GM19023 (cell line): ENCODE data around the gene GSE1.

Experiments
- ATAC-seq: cut with Tn5 transposase; IDR thresholded peaks from one replicate; pipeline ENCODE4 v1.9.1; 2021; ENCODE audit warnings: mild to moderate bottlenecking, moderate library complexity; ENCODE audit not compliant: unreplicated experiment

The GSE1 gene

GRCh38 chr16:85645021-85645589, 32.0 kb downstream of the GSE1 start:
- ATAC-seq: no peak

- ATAC-seq: no peak
Observed at GRCh38 chr16:85646358-85646907, 33.3 kb downstream of the GSE1 start.

- ATAC-seq: no peak
Observed at GRCh38 chr16:85646976-85647375, 33.9 kb downstream of the GSE1 start.

- ATAC-seq: no peak
Observed at GRCh38 chr16:85648070-85648714, 35.1 kb downstream of the GSE1 start.

GRCh38 chr16:85648805-85649204, 35.7 kb downstream of the GSE1 start:
- ATAC-seq: no peak

GRCh38 chr16:85649411-85650134, 36.5 kb downstream of the GSE1 start:
- ATAC-seq: no peak

GRCh38 chr16:85650135-85650843, 37.2 kb downstream of the GSE1 start:
- no peak for ATAC-seq

- ATAC-seq: no peak
Observed at GRCh38 chr16:85650844-85651628, 37.9 kb downstream of the GSE1 start.

GRCh38 chr16:85651629-85652430, 38.7 kb downstream of the GSE1 start:
- no peak for ATAC-seq

- no peak for ATAC-seq
Observed at GRCh38 chr16:85652431-85653221, 39.5 kb downstream of the GSE1 start.

- no peak for ATAC-seq
Observed at GRCh38 chr16:85653290-85653891, 40.3 kb downstream of the GSE1 start.

GRCh38 chr16:85654251-85655095, 41.4 kb downstream of the GSE1 start:
- ATAC-seq: no peak

- no peak for ATAC-seq
Observed at GRCh38 chr16:85655216-85656129, 42.4 kb downstream of the GSE1 start.

GRCh38 chr16:85656351-85657266, 43.5 kb downstream of the GSE1 start:
- ATAC-seq: no peak

GRCh38 chr16:85657267-85657650, 44.1 kb downstream of the GSE1 start:
- no peak for ATAC-seq

- ATAC-seq: no peak
Observed at GRCh38 chr16:85657996-85658395, 44.9 kb downstream of the GSE1 start.
